ENCODE data around the gene CFAP100.

Gene CFAP100

DNA sequence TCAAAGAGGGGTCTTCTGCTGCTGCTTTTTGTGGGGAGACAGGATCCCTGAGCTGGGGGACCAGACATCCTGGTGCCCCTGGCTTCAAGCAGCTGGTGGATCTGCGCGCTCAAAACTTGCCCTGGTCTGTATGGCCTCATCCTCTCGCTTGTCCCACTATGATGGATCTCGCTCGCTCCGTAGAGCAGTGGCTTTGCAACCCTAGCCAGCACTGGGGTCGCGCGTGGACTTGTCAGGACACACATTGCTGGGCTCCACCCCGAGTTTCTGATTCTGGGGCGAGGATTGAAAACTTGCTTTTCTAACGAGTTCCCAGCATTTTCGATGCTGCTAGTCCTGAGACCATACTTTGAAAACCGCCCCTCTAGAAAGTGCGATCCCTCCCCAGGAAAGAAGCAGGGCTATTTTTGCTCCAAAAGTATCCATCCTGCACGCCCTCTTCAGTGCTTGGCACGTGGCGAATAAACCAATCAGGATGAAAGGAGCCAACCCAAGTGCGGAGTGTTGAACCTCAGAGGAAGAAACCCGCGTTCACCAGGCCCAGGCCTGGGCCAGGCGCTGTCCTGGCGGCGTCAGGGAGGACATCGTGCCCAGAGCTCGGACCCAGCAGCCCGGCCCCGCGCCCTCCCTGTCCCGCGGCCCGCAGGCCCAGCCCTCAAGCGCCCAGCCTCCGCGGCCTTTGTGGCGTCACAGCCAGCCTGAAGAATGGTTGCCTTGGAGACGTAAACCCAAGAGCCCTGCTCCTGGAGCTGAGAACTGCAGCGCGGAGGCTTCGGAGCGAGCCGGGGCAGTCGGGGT, at the start of gene CFAP100:
TSS of gene CFAP100 (plus strand) at position 731 of the 798 bp plus-strand sequence. CDS start 1,092 bp downstream, outside the sequence.
- no peak for DNase-seq

DNA sequence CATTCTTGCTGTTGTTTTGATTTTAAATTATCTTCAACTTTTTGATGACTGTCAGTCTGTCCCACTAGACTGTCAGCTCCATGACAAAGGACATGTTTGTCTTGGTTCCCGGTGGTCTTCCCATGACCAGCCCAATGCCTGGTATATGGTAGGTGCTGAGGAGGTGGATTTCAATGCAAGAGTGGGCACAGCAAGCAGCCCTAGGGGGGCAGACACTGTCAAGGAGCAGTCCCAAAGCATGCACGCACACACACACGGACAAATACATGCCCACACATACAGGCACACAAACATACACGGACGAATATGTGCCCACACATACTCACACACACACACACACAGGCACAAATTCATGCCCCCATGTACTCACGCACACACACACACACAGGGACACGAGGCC, 49.5 kb upstream of the CFAP100 start:
- peak; percentile 19 for DNase-seq

DNA sequence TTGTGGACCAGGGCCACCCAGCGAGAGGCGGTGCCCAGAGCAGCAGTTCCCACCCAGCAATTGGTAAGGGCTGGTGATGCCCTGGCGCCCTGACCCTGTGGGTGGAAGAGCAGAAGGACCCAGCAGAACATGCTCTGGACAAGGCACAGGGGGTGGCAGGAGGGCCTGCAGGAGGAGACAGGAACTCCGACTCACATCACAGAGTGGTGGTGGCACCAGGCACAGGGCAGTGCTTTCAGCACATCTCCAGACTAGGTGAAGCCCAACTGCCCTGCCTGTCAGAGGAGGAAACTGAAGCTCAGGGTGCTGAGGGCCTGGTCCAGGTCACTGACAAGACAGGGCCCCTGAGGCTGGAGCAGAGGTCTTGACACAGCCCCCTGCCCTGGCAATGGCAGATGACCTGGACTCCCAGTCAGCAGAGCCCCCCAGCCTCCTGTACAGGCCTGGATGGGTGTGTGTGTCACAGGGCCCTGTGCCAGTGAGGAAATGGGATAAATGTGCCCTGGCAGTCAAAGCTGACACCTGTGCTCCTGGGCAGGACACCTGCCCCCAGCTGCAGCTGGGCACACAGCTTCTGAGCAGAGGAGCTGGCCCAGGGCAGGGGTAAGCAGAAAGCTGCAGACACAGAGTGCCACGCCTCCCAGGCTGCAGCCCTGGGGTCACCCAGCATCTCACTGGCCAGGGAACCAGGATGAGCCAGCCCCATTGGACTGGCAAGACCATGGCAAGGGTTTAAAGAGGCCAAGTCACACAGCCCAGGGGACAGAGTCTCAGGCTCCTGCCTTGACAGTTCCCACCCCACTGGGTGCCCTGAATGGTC, 48.9 kb upstream of the CFAP100 start:
- DNase-seq = peak; percentile 37

DNA sequence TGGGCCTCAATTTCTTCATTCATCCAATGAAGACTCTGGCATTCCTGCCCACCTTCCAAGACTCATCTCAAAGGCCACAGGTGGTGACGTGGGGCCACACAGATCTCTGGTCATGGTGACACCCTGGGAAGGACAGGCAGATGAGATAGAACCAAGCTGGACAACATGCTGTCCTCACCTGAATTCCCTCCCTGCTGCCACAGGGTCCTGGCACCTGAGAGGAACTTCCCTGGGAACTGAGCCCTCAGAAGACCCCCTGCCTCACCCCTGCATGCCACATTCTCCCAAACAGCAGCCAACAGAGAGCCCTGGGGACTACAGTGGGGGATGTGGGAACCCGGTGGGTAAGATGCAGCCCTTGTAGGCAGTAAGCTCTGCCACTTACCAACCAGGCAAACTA, 48.2 kb upstream of the CFAP100 start:
- DNase-seq = peak; percentile 32

DNA sequence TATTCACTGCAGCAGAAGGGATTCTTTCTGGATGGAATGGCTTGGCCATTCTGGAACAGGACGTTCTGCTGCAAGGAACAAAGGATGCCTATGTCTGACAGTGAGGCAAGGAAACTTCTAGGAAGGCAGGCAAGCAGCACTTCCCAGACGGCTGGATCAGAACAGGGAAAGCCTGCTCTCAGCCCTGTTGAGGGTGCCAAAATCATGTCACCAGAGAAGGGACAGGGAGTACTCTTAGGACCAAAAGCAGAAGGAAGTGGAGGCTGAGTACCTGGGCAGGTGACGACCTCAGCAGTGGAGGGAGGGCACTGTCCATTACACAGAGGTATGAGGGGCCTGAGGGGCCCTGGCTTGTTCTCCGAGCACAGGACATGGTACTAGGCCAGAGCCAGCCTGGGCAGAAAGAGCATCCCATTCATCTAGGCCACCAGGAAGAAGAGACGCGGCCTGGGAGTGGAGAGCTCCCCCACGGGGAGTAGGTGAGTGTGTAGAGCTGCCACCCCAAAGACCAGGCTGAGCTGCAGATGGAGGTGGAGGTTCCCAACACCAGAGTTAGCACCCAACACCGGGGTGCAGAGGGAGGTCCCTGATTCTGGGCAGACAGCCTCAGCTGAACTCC, 47.1 kb upstream of the CFAP100 start:
- DNase-seq = peak; percentile 32

DNA sequence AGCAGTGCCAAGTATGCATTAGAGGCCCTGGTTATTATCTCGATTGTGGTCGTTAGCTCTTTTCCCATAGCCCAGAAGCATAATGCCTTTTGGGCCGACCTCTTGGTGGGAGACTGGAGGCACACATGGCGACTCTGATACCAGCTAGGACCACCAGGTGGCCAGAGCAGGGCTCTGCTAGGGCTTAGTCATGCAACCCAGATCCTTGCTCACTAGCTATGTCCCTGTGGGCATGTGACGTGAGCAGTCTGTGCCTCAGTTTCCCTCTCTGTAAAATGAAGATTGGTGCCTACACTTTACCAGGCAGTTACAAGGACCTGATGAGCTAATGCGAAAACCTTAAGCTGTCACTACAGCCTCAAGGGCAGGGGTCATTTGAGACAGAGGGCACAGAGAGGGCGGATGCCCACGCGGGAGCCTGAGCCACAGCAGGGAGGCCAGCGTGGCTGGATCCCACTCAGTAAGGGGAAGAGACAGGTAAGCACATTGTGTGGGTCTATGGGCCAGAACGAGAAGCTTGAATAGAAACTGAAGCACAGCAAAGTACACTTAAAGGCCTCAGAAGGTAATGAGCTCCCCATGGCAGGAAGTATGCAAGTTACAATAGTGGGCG, 46.3 kb upstream of the CFAP100 start:
- DNase-seq = no peak

DNA sequence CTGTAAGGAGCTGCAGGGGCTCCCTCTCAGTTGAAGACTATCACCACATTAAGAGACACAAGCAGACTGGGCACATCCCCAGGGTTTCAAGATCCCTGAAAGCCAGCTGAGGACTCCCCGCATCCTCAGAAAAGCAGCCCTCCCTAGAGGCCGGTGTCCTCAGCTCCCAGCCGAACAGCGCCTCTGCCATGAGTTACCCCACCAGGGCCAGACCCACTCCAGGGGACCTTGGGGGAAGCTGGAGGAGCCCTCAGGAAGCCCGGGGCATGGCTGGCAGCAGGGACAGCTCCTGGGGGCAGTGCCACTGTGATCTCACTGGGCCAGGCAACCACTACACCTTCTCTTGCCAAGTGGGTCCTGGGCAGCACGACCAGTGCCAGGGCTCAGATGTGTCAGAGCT, 45.6 kb upstream of the CFAP100 start:
- no peak for DNase-seq

DNA sequence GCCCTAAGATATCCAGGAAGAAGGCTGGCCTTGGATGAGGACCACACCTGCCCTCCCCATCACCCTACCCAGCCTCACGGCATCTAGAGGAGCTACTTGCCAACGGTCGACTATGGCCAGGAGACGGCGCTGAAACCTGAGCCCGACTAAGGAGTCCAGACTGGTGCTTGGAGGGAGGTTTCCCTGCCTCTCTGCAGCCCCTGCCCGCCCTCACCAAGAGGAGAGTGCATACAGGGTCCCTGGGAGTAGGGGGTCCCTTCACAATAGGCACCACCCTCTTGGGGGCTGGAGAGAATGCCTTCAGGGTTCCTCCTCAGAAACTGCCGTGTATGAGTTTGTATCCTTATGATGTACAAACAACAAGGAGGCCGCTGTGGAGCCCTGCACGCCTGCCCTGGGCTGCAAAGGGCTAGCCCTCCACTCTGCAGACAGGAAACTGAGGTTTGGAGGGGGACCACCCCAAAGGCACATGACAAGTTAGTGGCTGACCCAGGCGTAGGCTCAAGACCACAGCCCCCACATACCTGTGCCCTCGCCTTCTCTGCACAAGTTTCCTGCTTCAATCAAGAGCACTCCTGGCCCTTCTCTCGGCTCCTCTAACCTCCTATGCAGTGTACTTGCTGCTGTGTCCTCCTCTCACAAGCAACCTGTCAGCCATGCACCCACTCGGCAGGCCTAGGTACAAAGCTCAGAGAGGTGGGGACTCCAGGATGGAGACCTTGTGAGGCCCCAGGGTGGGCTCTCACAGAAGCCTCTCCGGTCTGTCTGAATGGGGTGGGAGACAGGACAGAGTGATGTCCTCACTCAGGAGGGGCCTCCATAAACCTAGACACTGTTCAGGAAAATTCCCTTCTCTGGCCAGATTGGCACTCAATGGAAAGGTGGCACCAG, 44.9 kb upstream of the CFAP100 start:
- no peak for DNase-seq

DNA sequence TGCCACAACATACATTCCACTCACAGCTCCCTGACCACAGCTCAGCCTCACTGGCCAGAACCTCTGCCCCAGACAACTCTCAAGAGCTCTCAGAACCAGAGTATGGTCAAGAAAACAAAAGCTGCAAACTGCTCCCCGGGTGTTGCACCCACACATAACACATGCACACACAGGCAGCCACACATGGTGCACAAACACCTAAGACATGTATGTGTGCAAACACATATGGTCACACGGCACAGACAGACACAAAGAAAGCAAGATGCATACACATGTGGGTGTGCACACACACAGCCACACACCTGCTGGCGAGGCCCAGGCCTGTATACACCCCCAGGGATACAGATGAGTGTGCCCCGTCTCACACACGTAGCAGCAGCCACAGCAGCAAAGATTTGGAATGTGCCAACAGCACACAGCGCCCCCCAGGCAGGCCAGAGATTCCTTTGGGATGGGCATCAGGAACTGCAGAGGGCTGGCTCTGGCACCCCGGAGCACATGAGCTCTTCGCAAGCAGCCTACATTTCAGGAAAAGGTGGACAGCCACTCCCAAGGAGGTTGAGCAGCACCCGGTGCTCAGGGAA, 44.1 kb upstream of the CFAP100 start:
- DNase-seq = no peak

DNA sequence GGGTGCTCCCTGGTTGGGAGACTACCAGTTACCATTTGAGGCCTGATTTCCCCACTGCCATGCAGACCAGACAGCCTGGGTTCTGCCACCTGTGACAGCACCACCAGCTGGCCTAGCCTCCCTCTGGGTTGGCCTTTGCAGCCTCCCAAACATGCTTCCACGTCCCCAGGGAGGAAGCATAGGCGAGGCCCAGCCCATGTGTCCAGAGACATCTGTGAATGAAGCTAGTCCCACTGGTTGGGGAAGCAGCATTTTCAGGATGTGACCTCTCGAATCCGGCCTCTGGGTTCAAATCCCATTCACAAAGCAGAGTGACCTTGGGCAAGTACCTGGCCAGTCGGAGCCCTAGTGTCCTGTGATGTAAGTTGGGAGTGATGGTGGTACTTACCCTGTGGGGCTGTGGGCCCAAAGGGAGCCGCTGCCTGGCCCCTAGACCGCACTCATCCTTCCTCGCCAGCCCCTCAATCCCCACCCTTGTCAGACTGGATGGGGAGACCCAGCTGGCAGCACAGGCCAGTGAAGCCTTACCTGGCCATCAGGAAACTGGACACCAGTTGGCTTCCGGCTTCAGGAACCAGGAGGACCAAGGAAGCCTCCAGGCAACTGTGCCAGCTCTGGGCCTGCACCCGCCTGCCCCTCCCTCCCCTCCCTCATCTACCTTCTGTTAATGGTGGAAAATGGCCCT, 43.5 kb upstream of the CFAP100 start:
- no peak for DNase-seq

DNA sequence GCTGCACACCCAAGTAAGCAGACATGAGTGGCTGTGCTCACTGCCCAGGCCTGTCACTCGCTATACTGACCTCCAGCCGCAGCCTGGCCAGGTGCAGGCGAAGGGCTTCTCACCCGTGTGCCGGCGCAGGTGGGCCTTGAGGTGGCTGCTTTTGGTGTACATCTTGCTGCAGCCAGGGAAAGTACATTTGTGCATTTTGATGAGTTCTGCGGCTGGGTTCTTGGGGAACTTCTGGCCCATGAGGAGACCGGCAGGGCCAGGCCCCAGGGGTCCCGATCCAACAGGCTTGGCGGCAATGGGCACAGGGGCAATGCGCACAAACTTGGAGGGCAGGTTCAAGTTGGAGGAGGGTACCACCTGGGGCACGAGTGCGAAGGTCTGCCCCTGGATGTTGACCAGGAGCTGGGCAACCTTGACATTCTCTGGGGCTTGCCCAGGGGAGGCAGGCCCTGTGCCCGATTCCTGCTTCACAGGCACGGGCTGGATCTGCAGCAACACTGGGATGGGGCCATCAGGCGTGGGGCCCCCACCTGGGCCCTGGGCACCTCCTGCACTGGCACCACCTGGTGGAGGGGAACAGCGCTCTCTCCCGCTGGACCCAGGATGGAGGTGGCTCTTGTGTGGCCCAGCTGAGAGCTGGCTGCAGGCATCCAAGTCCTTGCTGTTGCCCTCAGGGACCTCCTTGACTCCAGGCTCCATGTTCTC, 42.8 kb upstream of the CFAP100 start:
- DNase-seq = no peak

DNA sequence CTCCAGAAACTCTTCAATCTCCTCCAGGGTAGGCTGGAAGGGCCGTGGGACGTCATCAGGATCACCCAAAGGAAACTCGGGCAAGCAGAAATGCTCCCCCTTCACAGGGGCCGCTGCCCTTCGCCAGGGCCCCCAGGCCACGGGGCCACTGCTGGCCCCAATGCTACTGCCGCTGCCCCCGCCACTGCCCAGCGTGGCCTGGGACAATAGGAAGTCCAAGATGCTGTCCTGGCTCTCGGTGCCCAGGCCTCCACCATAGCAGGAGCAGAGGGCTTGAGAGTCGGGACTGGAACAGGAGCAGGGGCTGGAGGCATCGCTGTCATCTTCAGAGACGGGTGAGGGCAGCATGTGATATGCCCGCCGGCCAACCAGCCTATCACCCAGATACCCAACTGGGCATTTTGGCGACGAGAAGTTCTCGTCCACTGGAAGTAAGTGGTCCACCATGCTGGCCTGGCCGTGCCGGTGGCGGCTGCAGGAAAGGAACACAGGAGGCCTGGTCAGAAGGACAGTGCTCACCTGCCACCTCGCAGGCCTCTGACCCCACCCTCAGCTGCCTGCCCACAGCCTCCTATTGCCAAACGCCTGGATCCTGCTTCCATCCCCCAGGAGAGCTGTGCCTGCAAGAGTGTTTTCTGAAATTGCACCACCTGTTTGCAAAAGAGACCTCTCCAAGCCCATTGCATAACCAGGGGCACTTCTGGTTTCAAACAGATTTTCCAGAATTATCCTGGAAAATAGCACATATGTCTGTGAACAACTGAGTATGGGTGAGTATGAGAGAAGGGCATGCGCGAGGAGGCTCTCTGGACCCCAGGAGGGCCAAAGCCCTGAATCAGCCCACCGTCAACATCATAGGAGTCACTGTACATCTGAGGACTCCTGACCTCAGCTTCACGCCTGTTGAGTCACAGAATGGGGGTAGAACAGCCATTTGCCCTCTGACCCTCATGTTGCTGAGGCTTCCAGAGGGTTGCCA, 41.9 kb upstream of the CFAP100 start:
- DNase-seq = no peak

DNA sequence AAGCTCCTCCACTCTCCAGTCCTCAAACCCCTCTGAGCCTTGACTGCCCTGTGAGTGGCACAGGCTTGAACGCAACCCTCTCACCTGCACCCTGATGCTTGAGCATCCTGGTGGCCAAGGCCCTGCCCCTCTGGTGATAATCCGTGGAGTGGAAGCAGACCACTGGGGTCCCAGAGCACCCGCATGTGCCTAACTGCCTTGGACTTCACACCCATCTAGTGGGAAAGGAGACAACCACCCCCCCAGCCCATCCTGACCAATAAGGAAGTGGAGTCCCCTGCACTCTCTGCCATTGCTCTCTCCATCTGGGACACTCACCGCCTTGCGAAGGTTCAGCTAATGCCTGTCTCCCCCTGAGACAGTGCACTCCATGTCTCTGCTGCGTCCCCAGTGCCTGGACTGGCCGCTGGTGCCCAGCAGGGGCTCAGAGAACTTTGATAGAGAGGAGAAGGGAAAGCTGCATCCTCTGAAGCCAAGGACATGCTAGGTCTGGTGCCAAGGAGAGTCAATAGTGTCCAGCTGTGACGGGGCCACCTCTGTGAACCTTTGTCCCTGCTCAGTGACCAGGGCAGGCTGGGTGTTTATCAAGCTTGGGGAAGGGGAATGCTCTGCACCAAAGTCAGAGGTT, 40.9 kb upstream of the CFAP100 start:
- no peak for DNase-seq

DNA sequence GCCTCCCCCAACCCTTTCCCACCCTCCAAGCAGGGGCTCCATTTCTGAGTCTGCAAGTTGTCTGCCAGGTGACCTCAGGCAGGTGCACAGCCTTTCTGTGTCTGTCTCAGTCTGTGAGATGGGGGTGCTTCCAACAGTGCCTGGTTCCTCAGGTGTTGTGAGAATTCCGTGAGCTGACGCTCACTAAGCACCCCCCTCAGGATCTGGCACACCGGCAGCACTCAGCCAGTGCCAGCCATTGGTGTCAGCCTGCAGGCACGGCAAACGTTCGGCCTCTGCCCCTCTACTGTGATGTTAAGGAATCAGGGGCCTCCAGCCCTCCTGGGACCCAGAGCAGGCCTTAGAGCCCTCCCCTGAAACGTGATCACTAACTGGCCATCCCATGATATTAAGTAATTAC, 39.9 kb upstream of the CFAP100 start:
- no peak for DNase-seq

DNA sequence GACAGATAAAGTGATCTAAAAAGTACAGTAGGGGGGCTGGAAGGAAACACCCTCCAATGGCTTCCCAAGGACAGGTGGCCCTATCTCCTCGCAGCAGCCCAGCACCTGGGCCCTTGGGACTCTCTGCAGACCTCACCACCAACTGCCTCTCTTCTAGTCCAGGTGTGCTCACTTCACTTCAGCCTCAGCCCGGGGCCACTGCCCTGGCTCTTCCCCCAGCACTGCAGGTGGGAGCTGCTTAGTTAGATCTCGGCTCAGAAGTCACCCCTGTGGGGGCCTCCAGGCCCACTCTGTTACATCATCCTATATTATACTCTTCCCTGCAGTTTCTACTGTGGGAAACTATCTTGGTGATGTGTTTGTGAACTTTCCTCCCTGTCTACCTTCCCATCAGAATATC, 39.5 kb upstream of the CFAP100 start:
- DNase-seq = no peak

DNA sequence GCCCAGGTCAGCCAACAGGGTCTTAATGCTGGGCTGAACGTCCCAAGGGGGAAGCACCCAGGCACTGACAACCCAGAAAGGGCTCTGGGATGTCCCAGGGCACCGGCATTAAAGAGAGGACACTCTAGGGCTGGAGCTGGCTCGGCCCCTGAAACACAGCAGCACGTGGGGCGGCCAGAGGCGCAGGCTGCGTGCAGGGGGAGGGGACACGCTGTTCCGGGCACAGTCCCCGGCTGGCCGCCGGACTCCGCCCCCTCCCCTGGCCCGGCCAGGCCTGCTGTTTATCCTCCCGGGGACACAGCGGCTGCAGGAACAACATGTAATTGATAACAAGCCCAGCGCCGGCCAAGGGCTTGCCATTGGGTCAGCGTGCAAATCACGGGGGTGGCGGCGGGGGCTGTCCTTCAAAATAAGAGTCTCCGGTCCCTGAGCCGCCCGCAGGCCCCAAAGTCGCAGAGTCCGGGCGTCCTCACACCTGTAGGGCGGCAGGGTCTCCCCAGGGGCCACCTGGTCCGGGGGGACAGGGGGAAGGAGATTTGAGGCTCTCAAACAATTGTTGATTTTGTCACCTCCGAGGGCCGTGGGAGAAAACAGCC, 38.8 kb upstream of the CFAP100 start:
- DNase-seq = peak; percentile 64

DNA sequence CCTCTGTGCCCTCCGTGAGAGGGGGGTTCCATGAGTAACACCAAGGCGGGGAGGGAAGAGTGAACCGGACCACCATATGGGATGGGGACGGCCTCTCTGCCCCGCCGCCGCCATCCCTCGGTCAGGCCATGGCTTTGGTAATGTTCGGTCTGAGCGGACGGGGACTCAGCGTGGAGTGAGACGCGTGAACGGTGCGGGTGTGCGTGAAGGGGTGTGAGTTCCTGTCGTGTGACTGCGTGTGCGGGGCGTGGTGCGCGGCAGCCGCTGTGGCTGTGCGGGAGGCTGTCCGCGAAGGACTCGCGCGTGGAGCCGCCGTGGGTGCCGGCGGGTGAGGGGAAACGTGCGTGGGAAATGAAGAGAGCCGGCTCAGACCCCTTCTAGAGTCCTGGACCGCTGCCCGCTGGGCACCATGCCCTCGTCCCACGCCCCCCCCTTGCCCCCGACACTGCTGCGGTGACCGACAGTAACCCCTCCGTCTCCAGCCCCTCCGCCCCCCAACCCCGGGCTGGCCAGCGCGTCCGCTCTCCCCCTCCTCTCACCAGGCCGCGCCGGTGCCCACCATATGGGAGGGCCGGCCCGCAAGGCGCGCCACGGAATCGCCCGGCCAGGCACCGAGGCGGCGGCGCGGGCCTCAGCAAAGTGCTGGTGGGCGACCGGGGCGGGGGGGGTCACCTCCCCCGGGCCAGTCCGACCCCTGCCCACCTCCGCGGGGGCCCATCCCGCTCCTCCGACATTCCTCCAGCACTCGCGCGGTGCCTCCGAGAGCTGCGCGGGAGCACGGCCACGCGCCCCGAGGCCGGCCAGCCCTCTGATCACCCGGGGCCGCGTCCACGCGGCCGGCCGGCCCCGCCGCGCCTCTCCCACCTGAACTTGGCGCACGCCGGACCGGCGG, 38.1 kb upstream of the CFAP100 start:
- peak; percentile 60 for DNase-seq

Measured in activated CD8-positive, alpha-beta memory T cell treated with anti-CD3 and anti-CD28 coated beads for 24 hours (primary cell).